Esophagus squamous epithelium (tissue), 5 donors: ENCODE results near the gene CFAP20. TPM values are rescaled to one million over a fixed set of nuclear protein-coding genes. Genes with fewer than 3 reads are reported as not detected.
"Not testable (repeated sequence)": the region's sequence is repeated elsewhere in the genome, so short reads cannot be mapped to it uniquely, and the experiment has no call there.

Experiments used
- DNase-seq: peaks from one replicate; lab custom pipeline; 2025; lab: John Stamatoyannopoulos, UW
- H3K27ac ChIP-seq, 4 donors: fragments of 200-600 bp; sonication (generic); one replicate each; pipeline ENCODE4 v1.5.1; 2016 to 2019; ENCODE audit warnings: mild to moderate bottlenecking in 1 of 4
- H3K27me3 ChIP-seq, 4 donors: fragments of 200-600 bp; sonication (generic); 1 replicate in 3 of 4; 2 replicates in 1 of 4; pipeline versions ENCODE4 v1.5.1 to v1.6.0; 2017 to 2021; ENCODE audit warnings: antibody characterized with exemption in 1 of 4
- H3K36me3 ChIP-seq, 3 donors: fragments of 200-600 bp; sonication (generic); one replicate each; pipeline ENCODE4 v1.5.1; 2016 to 2019
- H3K4me1 ChIP-seq, 3 donors: fragments of 200-600 bp; sonication (generic); one replicate each; pipeline ENCODE4 v1.5.1; 2017 to 2019
- H3K4me3 ChIP-seq, 4 donors: fragments of 200-600 bp; sonication (generic); 1 replicate in 3 of 4; 2 replicates in 1 of 4; pipeline ENCODE4 v1.5.1; 2016 to 2019; ENCODE audit warnings: mild to moderate bottlenecking in 2 of 4, moderate library complexity in 1 of 4
- H3K9me3 ChIP-seq, 3 donors: fragments of 200-600 bp; sonication (generic); one replicate each; pipeline ENCODE4 v1.5.1; 2016 to 2019
- POLR2A ChIP-seq, 4 donors: fragments of 450-650 bp; IDR thresholded peaks; one replicate each; pipeline ENCODE4 v1.6.1; 2017; ENCODE audit warnings: antibody characterized with exemption in 4 of 4, mild to moderate bottlenecking in 4 of 4, moderate library complexity in 3 of 4
- WGBS, 2 donors: methylation state at CpG; one replicate each; pipeline ENCODE4 v1.1.5; 2018; 5-methylcytosine and 5-hydroxymethylcytosine counted together
- intact Hi-C: fragments of 100-400 bp; cut with DNase I; formaldehyde crosslinking; loops from one replicate; pipeline ENCODE4 v1.15.0; 2022
- total RNA-seq, 4 donors: library from RNA; depleted of rRNA; stranded (reverse); fragments of >200 nt; gene quantifications; one replicate each; pipeline ENCODE4 v1.1.0, GENCODE V29; 2016
- TF ChIP-seq, protein P1 (sequence below), 6 experiments: fragments of 450-650 bp in 4 of 6; fragments of 200-600 bp in 2 of 6; sonication (generic) in 2 of 6; IDR thresholded peaks; one replicate each; pipeline ENCODE4 v1.5.1; 2016 to 2019; ENCODE audit warnings: antibody characterized with exemption in 6 of 6, mild to moderate bottlenecking in 4 of 6, moderate library complexity in 4 of 6
- donor health status: DM: yes; HTN: yes; CAD: no.

Gene CFAP20
- total RNA-seq, 4 donors from 2014 or later: 26.9 to 33.6 (median 32.0) TPM

DNA sequence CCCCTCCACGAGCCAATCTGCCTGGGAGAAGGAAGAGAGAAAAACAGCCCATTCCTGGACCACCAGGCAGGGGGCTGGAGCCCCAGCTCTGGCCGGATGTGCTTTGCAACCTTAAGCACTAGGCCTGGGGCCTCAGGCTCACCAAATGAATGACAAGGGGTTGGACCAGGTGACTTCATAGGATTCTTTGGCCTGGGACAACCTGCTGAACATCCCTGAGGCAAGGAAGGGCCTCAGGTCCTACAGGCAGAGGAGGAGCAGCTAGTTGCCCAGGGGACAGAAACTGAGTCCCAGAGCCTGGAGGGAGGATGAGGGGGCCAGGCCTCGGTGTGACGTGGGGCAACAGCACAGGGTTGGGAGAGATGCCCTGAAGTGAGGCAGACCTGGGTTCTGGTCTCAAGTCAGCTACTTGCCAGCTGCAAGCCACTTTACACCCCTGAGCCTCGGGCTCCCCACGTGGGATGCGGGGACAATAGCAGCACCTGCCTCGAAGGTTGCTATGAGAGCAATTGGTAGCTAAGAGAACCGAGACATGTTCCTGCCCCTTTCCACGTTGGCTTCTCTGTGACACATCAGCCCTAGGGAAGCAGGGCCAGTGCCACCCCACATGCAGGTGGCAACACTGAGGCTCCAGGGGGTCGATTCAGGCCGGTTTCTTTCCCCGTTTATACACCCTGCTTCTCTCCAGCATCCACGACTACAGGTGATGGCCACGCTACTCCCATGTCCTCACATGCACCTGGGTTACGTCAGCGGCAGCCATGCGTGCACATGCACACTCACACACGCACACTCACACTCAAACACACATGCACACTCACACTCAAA lies 42.6 kb downstream of the CFAP20 start:
- TF ChIP-seq, protein P1, sequence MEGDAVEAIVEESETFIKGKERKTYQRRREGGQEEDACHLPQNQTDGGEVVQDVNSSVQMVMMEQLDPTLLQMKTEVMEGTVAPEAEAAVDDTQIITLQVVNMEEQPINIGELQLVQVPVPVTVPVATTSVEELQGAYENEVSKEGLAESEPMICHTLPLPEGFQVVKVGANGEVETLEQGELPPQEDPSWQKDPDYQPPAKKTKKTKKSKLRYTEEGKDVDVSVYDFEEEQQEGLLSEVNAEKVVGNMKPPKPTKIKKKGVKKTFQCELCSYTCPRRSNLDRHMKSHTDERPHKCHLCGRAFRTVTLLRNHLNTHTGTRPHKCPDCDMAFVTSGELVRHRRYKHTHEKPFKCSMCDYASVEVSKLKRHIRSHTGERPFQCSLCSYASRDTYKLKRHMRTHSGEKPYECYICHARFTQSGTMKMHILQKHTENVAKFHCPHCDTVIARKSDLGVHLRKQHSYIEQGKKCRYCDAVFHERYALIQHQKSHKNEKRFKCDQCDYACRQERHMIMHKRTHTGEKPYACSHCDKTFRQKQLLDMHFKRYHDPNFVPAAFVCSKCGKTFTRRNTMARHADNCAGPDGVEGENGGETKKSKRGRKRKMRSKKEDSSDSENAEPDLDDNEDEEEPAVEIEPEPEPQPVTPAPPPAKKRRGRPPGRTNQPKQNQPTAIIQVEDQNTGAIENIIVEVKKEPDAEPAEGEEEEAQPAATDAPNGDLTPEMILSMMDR (IDR thresholded peaks at IDR 0.05): no peak
- TF ChIP-seq POLR2A (IDR thresholded peaks at IDR 0.05): no peak
- intact Hi-C loops: no loop called here
- Histone ChIP-seq H3K27me3 (no peaks in the 10 kb centered on the region), H3K4me3 (no peak overlapping the region), H3K9me3 (no peaks in the 10 kb centered on the region), H3K36me3 (no peaks in the 10 kb centered on the region), H3K4me1 (no peaks in the 10 kb centered on the region), H3K27ac (no peak overlapping the region)
- no peak for DNase-seq
- 78 to 80% methylated on average over 16 to 18 of the region's 19 CpGs for WGBS, 2 donors

DNA sequence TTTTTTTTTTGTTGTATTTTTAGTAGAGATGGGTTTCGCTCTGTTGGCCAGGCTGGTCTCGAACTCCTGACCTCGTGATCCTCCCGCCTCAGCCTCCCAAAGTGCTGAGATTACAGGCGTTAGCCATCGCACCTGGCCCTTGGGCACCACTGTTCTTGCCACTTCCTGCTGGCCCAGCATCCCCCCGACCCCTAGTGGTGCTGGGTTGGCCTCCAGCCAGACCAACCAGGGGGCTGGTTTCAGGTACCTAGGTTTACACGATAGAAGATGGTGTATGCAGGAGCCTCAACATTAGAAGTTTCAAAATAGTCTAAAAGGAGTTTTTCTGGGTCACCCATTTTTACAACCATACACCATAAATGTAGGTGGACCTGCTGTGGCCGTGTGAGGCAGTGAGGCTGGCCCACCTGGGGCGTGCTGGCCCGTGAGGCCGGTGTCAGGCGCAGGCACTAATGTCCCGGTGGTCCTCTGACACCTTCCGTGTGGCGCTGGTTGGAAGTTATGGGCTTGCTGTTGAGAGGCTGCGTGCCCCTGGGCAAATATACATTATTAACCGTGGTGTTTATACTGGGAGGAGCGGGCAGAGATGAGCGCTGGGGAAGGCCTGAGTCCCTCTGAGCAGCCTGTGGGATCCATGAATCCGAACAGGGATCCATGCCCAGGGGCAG lies 43.5 kb downstream of the CFAP20 start:
- TF ChIP-seq, protein P1 (IDR thresholded peaks at IDR 0.05): no peak
- no peak for TF ChIP-seq POLR2A (IDR thresholded peaks at IDR 0.05)
- Histone ChIP-seq H3K9me3 (no peaks in the 10 kb centered on the region), H3K27ac (no peak overlapping the region), H3K4me1 (no peaks in the 10 kb centered on the region), H3K27me3 (no peaks in the 10 kb centered on the region), H3K4me3 (no peak overlapping the region), H3K36me3 (no peaks in the 10 kb centered on the region)
- intact Hi-C loops: no loop called here
- 77 to 79% methylated on average over 5 to 7 of the region's 21 CpGs for WGBS, 2 donors
- DNase-seq: no peak

DNA sequence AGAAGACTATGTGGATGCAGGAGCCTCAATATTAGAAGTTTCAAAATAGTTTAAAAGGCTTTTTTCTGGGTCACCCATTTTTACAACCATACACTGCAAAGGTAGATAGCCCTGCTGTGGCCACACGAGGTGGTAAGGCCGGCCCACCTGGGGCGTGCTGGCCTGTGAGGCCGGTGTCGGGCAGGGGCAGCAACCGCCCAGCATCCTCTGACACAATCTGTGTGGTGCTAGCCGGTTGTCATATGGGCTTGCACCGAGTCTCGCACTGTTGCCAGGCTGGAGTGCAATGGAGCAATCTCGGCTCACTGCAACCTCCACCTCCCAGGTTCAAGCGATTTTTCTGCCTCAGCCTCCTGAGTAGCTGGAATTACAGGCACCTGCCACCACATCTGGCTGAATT lies 44.0 kb downstream of the CFAP20 start:
- TF ChIP-seq, protein P1 (IDR thresholded peaks at IDR 0.05): no peak
- TF ChIP-seq POLR2A (IDR thresholded peaks at IDR 0.05): no peak

DNA sequence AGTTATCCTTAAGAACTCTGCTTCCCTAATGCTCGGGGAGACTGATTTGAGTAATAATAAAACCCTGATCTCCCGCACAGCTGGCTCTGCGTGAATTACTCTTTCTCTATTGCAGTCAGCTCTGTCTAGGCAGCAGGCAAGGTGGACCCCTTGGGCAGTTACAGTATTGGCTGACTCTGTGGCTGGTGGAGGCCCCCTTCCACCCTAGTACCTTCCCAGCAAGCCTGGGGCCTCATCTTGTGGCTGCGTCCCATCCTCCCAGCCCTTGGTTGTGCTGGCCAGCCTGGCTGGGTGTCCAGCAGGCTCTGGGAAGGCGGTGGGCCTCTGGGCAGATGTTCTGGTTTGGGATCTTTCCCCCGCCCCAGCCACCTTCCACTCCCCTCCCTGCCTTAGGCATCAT lies 44.5 kb downstream of the CFAP20 start:
- intact Hi-C loops: no loop called here
- WGBS, 2 donors: 74 to 79% methylated on average over 3 to 5 of the region's 6 CpGs
- Histone ChIP-seq H3K27ac (no peak overlapping the region), H3K27me3 (no peaks in the 10 kb centered on the region), H3K9me3 (no peaks in the 10 kb centered on the region), H3K4me3 (no peak overlapping the region), H3K4me1 (no peaks in the 10 kb centered on the region), H3K36me3 (no peaks in the 10 kb centered on the region)
- no peak for TF ChIP-seq POLR2A (IDR thresholded peaks at IDR 0.05)
- TF ChIP-seq, protein P1 (IDR thresholded peaks at IDR 0.05): no peak
- no peak for DNase-seq

More for the DNA sequence above, 44.0 kb downstream of the CFAP20 start:
- Histone ChIP-seq H3K36me3 (no peaks in the 10 kb centered on the region), H3K4me1 (no peaks in the 10 kb centered on the region), H3K9me3 (no peaks in the 10 kb centered on the region), H3K27me3 (no peaks in the 10 kb centered on the region), H3K27ac (no peak overlapping the region), H3K4me3 (no peak overlapping the region)
- WGBS, 2 donors: 91% methylated on average over 9 to 11 of the region's 11 CpGs
- DNase-seq: no peak
- intact Hi-C loops: no loop called here

DNA sequence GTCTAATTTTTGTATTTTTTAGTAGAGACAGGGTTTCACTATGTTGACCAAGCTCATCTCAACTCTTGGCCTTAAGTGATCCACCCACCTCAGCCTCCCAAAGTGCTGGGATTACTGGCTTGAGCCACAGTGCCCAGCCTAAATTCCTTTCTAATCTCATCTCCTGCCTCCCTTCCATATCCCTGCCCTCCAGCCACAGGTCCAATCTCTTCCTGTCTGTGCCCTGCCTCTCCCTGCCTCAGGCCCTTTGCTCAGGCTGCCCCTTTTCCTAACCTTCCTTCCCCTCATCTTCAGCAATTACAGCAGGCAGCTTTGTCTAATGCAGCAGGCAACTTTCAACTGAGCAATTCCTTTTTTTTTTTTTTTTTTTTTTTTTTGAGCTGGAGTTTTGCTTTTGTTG lies 46.8 kb downstream of the CFAP20 start:
- no peak overlapping the region for H3K27ac ChIP-seq
- intact Hi-C loops: no loop called here
- no peaks in the 10 kb centered on the region for H3K27me3 ChIP-seq
- no peaks in the 10 kb centered on the region for H3K36me3 ChIP-seq
- no peaks in the 10 kb centered on the region for H3K9me3 ChIP-seq
- no peak for TF ChIP-seq POLR2A (IDR thresholded peaks at IDR 0.05)
- TF ChIP-seq, protein P1 (IDR thresholded peaks at IDR 0.05): no peak
- DNase-seq: no peak
- H3K4me3 ChIP-seq: no peak overlapping the region
- H3K4me1 ChIP-seq: no peaks in the 10 kb centered on the region

DNA sequence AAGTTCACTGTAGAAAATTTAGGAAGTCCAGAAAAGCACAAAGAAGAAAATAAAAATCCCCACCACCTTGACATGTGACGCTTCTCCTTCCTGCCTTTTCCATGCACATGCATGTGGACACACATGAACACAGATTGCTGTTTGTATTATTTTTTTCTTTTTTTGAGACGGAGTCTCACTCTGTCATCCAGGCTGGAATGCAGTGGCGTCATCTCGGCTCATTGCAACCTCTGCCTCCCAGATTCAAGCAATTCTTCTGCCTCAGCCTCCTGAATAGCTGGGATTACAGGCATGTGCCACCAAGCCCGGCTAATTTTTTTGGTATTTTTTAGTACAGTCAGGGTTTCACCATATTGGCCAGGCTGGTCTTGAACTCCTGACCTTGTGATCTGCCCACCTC lies 48.5 kb downstream of the CFAP20 start:
- 69 to 78% methylated on average over 5 of the region's 5 CpGs for WGBS, 2 donors
- H3K27ac ChIP-seq, intact Hi-C loops: not testable (repeated sequence)

More for the DNA sequence above, 48.5 kb downstream of the CFAP20 start:
- not testable (repeated sequence) for H3K4me3 ChIP-seq, DNase-seq, H3K4me1 ChIP-seq, H3K9me3 ChIP-seq, H3K27me3 ChIP-seq, H3K36me3 ChIP-seq
